OCI-LY7 (cell line): ENCODE data around the gene SPN. TPM values are rescaled to one million over a fixed set of nuclear protein-coding genes. Genes with fewer than 3 reads are reported as not detected.
"Not testable (repeated sequence)": the region's sequence is repeated elsewhere in the genome, so short reads cannot be mapped to it uniquely, and the experiment has no call there.

Experiments used
- BruUV-seq: library from RNA; stranded (reverse); fragments of 400-500 nt; replicated peaks from 2 replicates; lab custom pipeline; 2021; lab: Mats Ljungman, UMichigan
- CTCF ChIA-PET: fragments of 300-600 bp; sonication (Branson Sonifier 250); formaldehyde crosslinking; loops from one replicate; lab custom pipeline; 2022; ENCODE audit warnings: antibody characterized with exemption; ENCODE audit not compliant: unreplicated experiment; lab: Charles Lee
- POLR2A ChIA-PET: fragments of 300-600 bp; sonication (Branson Sonifier 250); formaldehyde crosslinking; loops from one replicate; lab custom pipeline; 2022; ENCODE audit warnings: antibody characterized with exemption; lab: Charles Lee
- DNase-seq: peaks from one replicate; pipeline ENCODE4 v3.0.0-alpha.2; 2015; ENCODE audit warnings: low spot score
- H2AFZ ChIP-seq: fragments of 200-600 bp; sonication (generic), shearing (Covaris generic); 2 replicates; pipeline ENCODE4 v1.6.1; 2014; ENCODE audit warnings: mild to moderate bottlenecking, antibody characterized with exemption, low read length, moderate library complexity
- H3K27ac ChIP-seq: fragments of 200-600 bp; sonication (generic); 2 replicates; pipeline ENCODE4 v1.5.1; 2014; ENCODE audit warnings: mixed run types, low read depth, mild to moderate bottlenecking, moderate library complexity, low read length, inconsistent platforms; ENCODE audit not compliant: poor library complexity, severe bottlenecking
- H3K36me3 ChIP-seq: fragments of 200-600 bp; sonication (generic); 2 replicates; pipeline ENCODE4 v1.6.1; 2014; ENCODE audit warnings: mild to moderate bottlenecking, antibody characterized with exemption, low read length, moderate library complexity, mixed read lengths; ENCODE audit not compliant: insufficient read depth
- H3K4me1 ChIP-seq: fragments of 200-600 bp; sonication (generic); 2 replicates; pipeline ENCODE4 v1.5.1; 2014; ENCODE audit warnings: mild to moderate bottlenecking, low read length; ENCODE audit not compliant: insufficient read depth, poor library complexity, severe bottlenecking
- H3K4me2 ChIP-seq: fragments of 200-600 bp; sonication (generic); 2 replicates; pipeline ENCODE4 v1.6.1; 2014; ENCODE audit warnings: mild to moderate bottlenecking, low read length
- H3K4me3 ChIP-seq: fragments of 200-600 bp; sonication (generic); 2 replicates; pipeline ENCODE4 v1.5.1; 2014; ENCODE audit warnings: mild to moderate bottlenecking, low read depth, low read length; ENCODE audit not compliant: poor library complexity, severe bottlenecking
- H3K79me2 ChIP-seq: fragments of 200-600 bp; sonication (generic); 2 replicates; pipeline ENCODE4 v1.6.1; 2016; ENCODE audit warnings: low read depth, mild to moderate bottlenecking, low read length, moderate library complexity, mixed read lengths; ENCODE audit not compliant: insufficient read depth
- H3K9me2 ChIP-seq: fragments of 200-600 bp; sonication (generic); 2 replicates; pipeline ENCODE4 v1.6.1; 2016; ENCODE audit warnings: mild to moderate bottlenecking, low read length, mixed read lengths; ENCODE audit not compliant: insufficient read depth
- H3K9me3 ChIP-seq: fragments of 200-600 bp; sonication (generic); 2 replicates; pipeline ENCODE4 v1.6.1; 2014; ENCODE audit warnings: mild to moderate bottlenecking, mixed run types, low read length, mixed read lengths
- H4K20me1 ChIP-seq: fragments of 200-600 bp; sonication (generic); 2 replicates; pipeline ENCODE4 v1.6.1; 2014; ENCODE audit warnings: mild to moderate bottlenecking, antibody characterized with exemption, low read length, moderate library complexity, mixed read lengths; ENCODE audit not compliant: insufficient read depth
- intact Hi-C: fragments of 100-400 bp; cut with micrococcal nuclease; formaldehyde crosslinking; loops from one replicate; pipeline ENCODE4 v1.10.0; 2022; ENCODE audit not compliant: unreplicated experiment
- total RNA-seq, 2 experiments: library from RNA; depleted of rRNA in 1 of 2; stranded (reverse); fragments of >200 nt in 1 of 2; shearing (Covaris generic) in 1 of 2; gene quantifications; 2 replicates each; pipeline ENCODE4 v1.2.3, GENCODE V29; 2014 to 2022

The SPN gene
- total RNA-seq, 2 experiments from 2014 or later, result 59.4 to 90.5 TPM

DNA sequence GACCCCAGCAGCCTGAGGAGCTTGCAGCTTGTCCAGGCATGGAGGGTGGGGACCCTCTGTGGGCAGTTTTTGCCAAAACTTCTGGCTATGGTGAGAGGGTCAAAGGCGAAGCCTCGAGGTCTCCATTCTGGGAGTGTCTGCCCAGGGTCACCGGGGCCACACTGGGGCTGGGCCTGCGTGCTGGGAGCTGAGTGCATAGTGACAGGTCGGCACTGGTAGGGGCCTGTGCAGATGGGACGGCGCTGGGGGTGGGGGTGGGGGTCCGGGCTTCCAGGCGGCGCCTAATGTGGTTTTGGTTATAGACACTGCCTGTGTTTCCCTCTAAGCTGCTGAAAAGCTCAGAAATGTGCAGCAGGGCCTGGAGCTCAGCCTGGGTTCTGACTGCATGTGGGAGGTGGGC lies 34.3 kb upstream of the SPN start:
- POLR2A ChIA-PET, H3K27ac ChIP-seq, H3K4me2 ChIP-seq, H3K9me3 ChIP-seq, DNase-seq, H3K79me2 ChIP-seq, H3K4me3 ChIP-seq, CTCF ChIA-PET, H2AFZ ChIP-seq, BruUV-seq, H3K9me2 ChIP-seq, H3K36me3 ChIP-seq, H4K20me1 ChIP-seq: not testable (repeated sequence)
- intact Hi-C loops, result loop anchor here (5.0 kb wide), 1 partner anchor 34 kb away; the partner anchor contains the start of gene SPN
- H3K4me1 ChIP-seq, result peaks cover 14% of the 10 kb centered on the region

GRCh38 chr16:29629318-29629717 lies 33.7 kb upstream of the SPN start:
- H3K27ac ChIP-seq, BruUV-seq, H3K9me3 ChIP-seq, H3K4me3 ChIP-seq, DNase-seq, H3K79me2 ChIP-seq, H3K9me2 ChIP-seq, H3K36me3 ChIP-seq, POLR2A ChIA-PET, CTCF ChIA-PET, H2AFZ ChIP-seq, H3K4me2 ChIP-seq, H4K20me1 ChIP-seq: not testable (repeated sequence)
- intact Hi-C loops, result loop anchor here (5.0 kb wide), 1 partner anchor 33 kb away; the partner anchor contains the start of gene SPN
- H3K4me1 ChIP-seq, result peaks cover 14% of the 10 kb centered on the region

GRCh38 chr16:29631658-29632057 lies 31.4 kb upstream of the SPN start:
- DNase-seq, BruUV-seq, H4K20me1 ChIP-seq, H2AFZ ChIP-seq, intact Hi-C loops, H3K4me3 ChIP-seq, H3K4me2 ChIP-seq, POLR2A ChIA-PET, H3K9me2 ChIP-seq, H3K79me2 ChIP-seq, H3K36me3 ChIP-seq, H3K27ac ChIP-seq, H3K9me3 ChIP-seq: not testable (repeated sequence)
- peaks cover 12% of the 10 kb centered on the region for H3K4me1 ChIP-seq
- CTCF ChIA-PET, result interaction anchor here (0.6 kb wide), 1 partner anchor 35 kb away, joined by 3 read pairs; no protein-coding TSS in a partner anchor

- CTCF ChIA-PET, intact Hi-C loops, H3K9me2 ChIP-seq, H3K4me3 ChIP-seq, DNase-seq, H3K79me2 ChIP-seq, H3K4me2 ChIP-seq, BruUV-seq, H3K4me1 ChIP-seq, H3K27ac ChIP-seq, H3K9me3 ChIP-seq, H3K36me3 ChIP-seq, H2AFZ ChIP-seq, H4K20me1 ChIP-seq: not testable (repeated sequence)
- POLR2A ChIA-PET, result interaction anchor here (0.6 kb wide), 1 partner anchor 18 kb away, joined by 3 read pairs; no protein-coding TSS in a partner anchor
Measured at GRCh38 chr16:29635902-29636301, 27.1 kb upstream of the SPN start.

GRCh38 chr16:29636368-29636767 lies 26.7 kb upstream of the SPN start:
- H3K4me2 ChIP-seq, H3K27ac ChIP-seq, H3K36me3 ChIP-seq, BruUV-seq, H4K20me1 ChIP-seq, H3K4me3 ChIP-seq, CTCF ChIA-PET, H3K9me3 ChIP-seq, H2AFZ ChIP-seq, DNase-seq, intact Hi-C loops, H3K9me2 ChIP-seq, H3K79me2 ChIP-seq: not testable (repeated sequence)
- POLR2A ChIA-PET, result interaction anchor here (0.6 kb wide), 1 partner anchor 17 kb away, joined by 3 read pairs; no protein-coding TSS in a partner anchor
- H3K4me1 ChIP-seq, result peaks cover 12% of the 10 kb centered on the region

DNA sequence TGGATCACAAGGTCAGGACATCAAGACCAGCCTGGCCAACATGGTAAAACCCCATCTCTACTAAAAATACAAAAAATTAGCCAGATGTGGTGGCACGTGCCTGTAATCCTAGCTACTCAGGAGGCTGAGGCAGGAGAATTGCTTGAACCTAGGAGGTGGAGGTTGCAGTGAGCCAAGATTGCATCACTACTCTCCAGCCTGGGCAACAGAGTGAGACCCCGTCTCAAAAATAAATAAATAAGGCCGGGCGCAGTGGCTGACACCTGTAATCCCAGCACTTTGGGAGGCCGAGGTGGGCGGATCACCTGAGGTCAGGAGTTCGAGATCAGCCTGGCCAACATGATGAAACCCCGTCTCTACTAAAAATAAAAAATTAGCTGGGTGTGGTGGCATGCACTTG lies 24.3 kb upstream of the SPN start:
- H2AFZ ChIP-seq, CTCF ChIA-PET: not testable (repeated sequence)

More for the DNA sequence above, 24.3 kb upstream of the SPN start:
- BruUV-seq, H3K36me3 ChIP-seq, H3K79me2 ChIP-seq, H3K9me3 ChIP-seq, POLR2A ChIA-PET, H3K4me3 ChIP-seq, H3K9me2 ChIP-seq, intact Hi-C loops, H3K27ac ChIP-seq, H4K20me1 ChIP-seq, H3K4me2 ChIP-seq, DNase-seq: not testable (repeated sequence)
- H3K4me1 ChIP-seq, result peaks cover 13% of the 10 kb centered on the region
